Mucosa of stomach (tissue), 1 donor: ENCODE measurements around the gene THY1.

Experiments
- H3K27me3 ChIP-seq: one replicate; pipeline ENCODE4 v1.7.0; 2013; ENCODE audit warnings: mild to moderate bottlenecking, low read length; ENCODE audit not compliant: control insufficient read depth, insufficient read depth
- H3K36me3 ChIP-seq: one replicate; pipeline ENCODE4 v1.7.0; 2013; ENCODE audit warnings: low read length; ENCODE audit not compliant: control insufficient read depth, insufficient read depth
- H3K4me1 ChIP-seq: one replicate; pipeline ENCODE4 v1.7.0; 2013; ENCODE audit warnings: mild to moderate bottlenecking, low read length; ENCODE audit not compliant: control insufficient read depth, insufficient read depth
- H3K4me3 ChIP-seq: one replicate; pipeline ENCODE4 v1.7.0; 2013; ENCODE audit warnings: low read length
- H3K9ac ChIP-seq: one replicate; pipeline ENCODE4 v1.7.0; 2013; ENCODE audit warnings: mild to moderate bottlenecking, low read length, moderate library complexity
- H3K9me3 ChIP-seq: one replicate; pipeline ENCODE4 v1.7.0; 2013; ENCODE audit warnings: mild to moderate bottlenecking, low read length, moderate library complexity; ENCODE audit not compliant: control insufficient read depth
- donor health status: Pancreatic carcinoma.

The THY1 gene

GRCh38 chr11:119421941-119422808 is 797 bp downstream of the THY1 start:
- no peaks in the 10 kb centered on the region for H3K36me3 ChIP-seq
- no peak overlapping the region for H3K9ac ChIP-seq
- H3K4me1 ChIP-seq, result no peaks in the 10 kb centered on the region
- peaks cover 39% of the 10 kb centered on the region for H3K27me3 ChIP-seq
- H3K4me3 ChIP-seq, result no peak overlapping the region
- no peaks in the 10 kb centered on the region for H3K9me3 ChIP-seq

- Histone ChIP-seq H3K36me3 (no peaks in the 10 kb centered on the region), H3K27me3 (peaks cover 39% of the 10 kb centered on the region), H3K4me3 (no peak overlapping the region), H3K4me1 (no peaks in the 10 kb centered on the region), H3K9ac (no peak overlapping the region), H3K9me3 (no peaks in the 10 kb centered on the region)
Measured at GRCh38 chr11:119421351-119421750, 1.6 kb downstream of the THY1 start.

- no peak overlapping the region for H3K4me3 ChIP-seq
- H3K9ac ChIP-seq, result no peak overlapping the region
- no peaks in the 10 kb centered on the region for H3K4me1 ChIP-seq
- no peaks in the 10 kb centered on the region for H3K36me3 ChIP-seq
- H3K27me3 ChIP-seq, result peaks cover 39% of the 10 kb centered on the region
- H3K9me3 ChIP-seq, result no peaks in the 10 kb centered on the region
Measured at GRCh38 chr11:119420631-119421030, 2.3 kb downstream of the THY1 start.

- Histone ChIP-seq H3K4me1 (no peaks in the 10 kb centered on the region), H3K4me3 (no peak overlapping the region), H3K36me3 (no peaks in the 10 kb centered on the region), H3K9me3 (no peaks in the 10 kb centered on the region), H3K27me3 (peaks cover 39% of the 10 kb centered on the region), H3K9ac (no peak overlapping the region)
Measured at GRCh38 chr11:119419834-119420492, 3.0 kb downstream of the THY1 start.

GRCh38 chr11:119419246-119419645 is 3.7 kb downstream of the THY1 start:
- Histone ChIP-seq H3K36me3 (no peaks in the 10 kb centered on the region), H3K4me3 (no peak overlapping the region), H3K27me3 (peaks cover 39% of the 10 kb centered on the region), H3K9me3 (no peaks in the 10 kb centered on the region), H3K4me1 (no peaks in the 10 kb centered on the region), H3K9ac (no peak overlapping the region)

- Histone ChIP-seq H3K4me3 (no peak overlapping the region), H3K9me3 (no peaks in the 10 kb centered on the region), H3K36me3 (no peaks in the 10 kb centered on the region), H3K27me3 (peaks cover 38% of the 10 kb centered on the region), H3K9ac (no peak overlapping the region), H3K4me1 (no peaks in the 10 kb centered on the region)
Measured at GRCh38 chr11:119418759-119419158, 4.2 kb downstream of the THY1 start.

- Histone ChIP-seq H3K9me3 (no peaks in the 10 kb centered on the region), H3K36me3 (no peaks in the 10 kb centered on the region), H3K27me3 (peaks cover 30% of the 10 kb centered on the region), H3K9ac (no peak overlapping the region), H3K4me3 (no peak overlapping the region), H3K4me1 (no peaks in the 10 kb centered on the region)
Measured at GRCh38 chr11:119417726-119418540, 5.0 kb downstream of the THY1 start.

- Histone ChIP-seq H3K9ac (no peak overlapping the region), H3K9me3 (no peaks in the 10 kb centered on the region), H3K4me3 (no peak overlapping the region), H3K4me1 (no peaks in the 10 kb centered on the region), H3K27me3 (peaks cover 19% of the 10 kb centered on the region), H3K36me3 (no peaks in the 10 kb centered on the region)
Measured at GRCh38 chr11:119416606-119417580, 6.1 kb downstream of the THY1 start.

GRCh38 chr11:119415966-119416365 is 7.0 kb downstream of the THY1 start:
- Histone ChIP-seq H3K9me3 (no peaks in the 10 kb centered on the region), H3K9ac (no peak overlapping the region), H3K36me3 (no peaks in the 10 kb centered on the region), H3K4me3 (no peak overlapping the region), H3K27me3 (peaks cover 11% of the 10 kb centered on the region), H3K4me1 (no peaks in the 10 kb centered on the region)

- H3K4me3 ChIP-seq, result no peak overlapping the region
- H3K9ac ChIP-seq, result no peak overlapping the region
- H3K4me1 ChIP-seq, result no peaks in the 10 kb centered on the region
- no peaks in the 10 kb centered on the region for H3K36me3 ChIP-seq
- H3K27me3 ChIP-seq, result peaks cover 6% of the 10 kb centered on the region
- H3K9me3 ChIP-seq, result no peaks in the 10 kb centered on the region
Measured at GRCh38 chr11:119415517-119415916, 7.5 kb downstream of the THY1 start.

- no peaks in the 10 kb centered on the region for H3K4me1 ChIP-seq
- H3K36me3 ChIP-seq, result no peaks in the 10 kb centered on the region
- no peak overlapping the region for H3K9ac ChIP-seq
- no peak overlapping the region for H3K4me3 ChIP-seq
- H3K27me3 ChIP-seq, result peaks cover under 1% of the 10 kb centered on the region
- no peaks in the 10 kb centered on the region for H3K9me3 ChIP-seq
Measured at GRCh38 chr11:119414734-119415133, 8.2 kb downstream of the THY1 start.
